Measurements from ENCODE around the gene ZNF28.
"Not testable (repeated sequence)": the region's sequence is repeated elsewhere in the genome, so short reads cannot be mapped to it uniquely, and the experiment has no call there.

GRCh38 chr19:52829866-52830265, 8.4 kb upstream of the ZNF28 start:
- not testable (repeated sequence) for TF ChIP-seq POLR2A, EP300 (IDR thresholded peaks at IDR 0.05)
